ENCODE data around the gene DIP2C. TPM values are rescaled to one million over a fixed set of nuclear protein-coding genes. Genes with fewer than 3 reads are reported as not detected.

Gene DIP2C
- polyA plus RNA-seq, 2 donors, result 2.2 to 2.7 TPM

GRCh38 chr10:411603-412002, 277.9 kb downstream of the DIP2C start:
- H3K27ac ChIP-seq (ENCODE audit: low read depth in 2 of 2, low read length in 1 of 2), result no peak overlapping the region
- 92 to 93% methylated on average over 13 of the region's 13 CpGs for WGBS, 2 donors
- H3K27me3 ChIP-seq (ENCODE audit: control insufficient read depth in 1 of 2, insufficient read depth in 2 of 2, low read length in 2 of 2), result no peaks in the 10 kb centered on the region
- peaks cover 0 to 3% of the 10 kb centered on the region in 2 donors for H3K36me3 ChIP-seq (ENCODE audit: control insufficient read depth in 2 of 2, insufficient read depth in 2 of 2, low read length in 1 of 2)
- no peak overlapping the region for H3K4me3 ChIP-seq (ENCODE audit: low read depth in 1 of 2, low read length in 2 of 2)
- H3K4me1 ChIP-seq (ENCODE audit: control insufficient read depth in 2 of 2, insufficient read depth in 2 of 2, low read length in 1 of 2), result no peaks in the 10 kb centered on the region
- H3K9me3 ChIP-seq (ENCODE audit: control insufficient read depth in 2 of 2, insufficient read depth in 1 of 2, low read depth in 1 of 2, low read length in 1 of 2), result no peaks in the 10 kb centered on the region

GRCh38 chr10:409408-410040, 279.9 kb downstream of the DIP2C start:
- no peaks in the 10 kb centered on the region for H3K9me3 ChIP-seq (ENCODE audit: control insufficient read depth in 2 of 2, insufficient read depth in 1 of 2, low read depth in 1 of 2, low read length in 1 of 2)
- WGBS, 2 donors, result 87 to 93% methylated on average over 12 of the region's 12 CpGs
- H3K4me1 ChIP-seq (ENCODE audit: control insufficient read depth in 2 of 2, insufficient read depth in 2 of 2, low read length in 1 of 2), result no peaks in the 10 kb centered on the region
- H3K4me3 ChIP-seq (ENCODE audit: low read depth in 1 of 2, low read length in 2 of 2), result no peak overlapping the region
- peaks cover 0 to 3% of the 10 kb centered on the region in 2 donors for H3K36me3 ChIP-seq (ENCODE audit: control insufficient read depth in 2 of 2, insufficient read depth in 2 of 2, low read length in 1 of 2)
- H3K27ac ChIP-seq (ENCODE audit: low read depth in 2 of 2, low read length in 1 of 2), result no peak overlapping the region
- no peaks in the 10 kb centered on the region for H3K27me3 ChIP-seq (ENCODE audit: control insufficient read depth in 1 of 2, insufficient read depth in 2 of 2, low read length in 2 of 2)

- H3K4me1 ChIP-seq (ENCODE audit: control insufficient read depth in 2 of 2, insufficient read depth in 2 of 2, low read length in 1 of 2), result no peaks in the 10 kb centered on the region
- no peaks in the 10 kb centered on the region for H3K27me3 ChIP-seq (ENCODE audit: control insufficient read depth in 1 of 2, insufficient read depth in 2 of 2, low read length in 2 of 2)
- H3K27ac ChIP-seq (ENCODE audit: low read depth in 2 of 2, low read length in 1 of 2), result no peak overlapping the region
- no peaks in the 10 kb centered on the region for H3K9me3 ChIP-seq (ENCODE audit: control insufficient read depth in 2 of 2, insufficient read depth in 1 of 2, low read depth in 1 of 2, low read length in 1 of 2)
- H3K4me3 ChIP-seq (ENCODE audit: low read depth in 1 of 2, low read length in 2 of 2), result no peak overlapping the region
- WGBS, 2 donors, result 65 to 69% methylated on average over 3 of the region's 3 CpGs
- H3K36me3 ChIP-seq (ENCODE audit: control insufficient read depth in 2 of 2, insufficient read depth in 2 of 2, low read length in 1 of 2), result no peaks in the 10 kb centered on the region
Observed at GRCh38 chr10:408236-408635, 281.2 kb downstream of the DIP2C start.

GRCh38 chr10:406976-407375, 282.5 kb downstream of the DIP2C start:
- Histone ChIP-seq H3K36me3 (ENCODE audit: control insufficient read depth in 2 of 2, insufficient read depth in 2 of 2, low read length in 1 of 2) (no peaks in the 10 kb centered on the region), H3K9me3 (ENCODE audit: control insufficient read depth in 2 of 2, insufficient read depth in 1 of 2, low read depth in 1 of 2, low read length in 1 of 2) (no peaks in the 10 kb centered on the region), H3K27ac (ENCODE audit: low read depth in 2 of 2, low read length in 1 of 2) (no peak overlapping the region), H3K27me3 (ENCODE audit: control insufficient read depth in 1 of 2, insufficient read depth in 2 of 2, low read length in 2 of 2) (no peaks in the 10 kb centered on the region), H3K4me3 (ENCODE audit: low read depth in 1 of 2, low read length in 2 of 2) (no peak overlapping the region), H3K4me1 (ENCODE audit: control insufficient read depth in 2 of 2, insufficient read depth in 2 of 2, low read length in 1 of 2) (no peaks in the 10 kb centered on the region)
- 96 to 97% methylated on average over 13 of the region's 13 CpGs for WGBS, 2 donors

- Histone ChIP-seq H3K36me3 (ENCODE audit: control insufficient read depth in 2 of 2, insufficient read depth in 2 of 2, low read length in 1 of 2) (no peaks in the 10 kb centered on the region), H3K4me1 (ENCODE audit: control insufficient read depth in 2 of 2, insufficient read depth in 2 of 2, low read length in 1 of 2) (no peaks in the 10 kb centered on the region), H3K9me3 (ENCODE audit: control insufficient read depth in 2 of 2, insufficient read depth in 1 of 2, low read depth in 1 of 2, low read length in 1 of 2) (no peaks in the 10 kb centered on the region), H3K4me3 (ENCODE audit: low read depth in 1 of 2, low read length in 2 of 2) (no peak overlapping the region), H3K27ac (ENCODE audit: low read depth in 2 of 2, low read length in 1 of 2) (no peak overlapping the region), H3K27me3 (ENCODE audit: control insufficient read depth in 1 of 2, insufficient read depth in 2 of 2, low read length in 2 of 2) (no peaks in the 10 kb centered on the region)
- WGBS, 2 donors, result 88 to 89% methylated on average over 12 of the region's 12 CpGs
Observed at GRCh38 chr10:405648-406047, 283.8 kb downstream of the DIP2C start.

GRCh38 chr10:404991-405390, 284.5 kb downstream of the DIP2C start:
- Histone ChIP-seq H3K9me3 (ENCODE audit: control insufficient read depth in 2 of 2, insufficient read depth in 1 of 2, low read depth in 1 of 2, low read length in 1 of 2) (no peaks in the 10 kb centered on the region), H3K4me3 (ENCODE audit: low read depth in 1 of 2, low read length in 2 of 2) (no peak overlapping the region), H3K4me1 (ENCODE audit: control insufficient read depth in 2 of 2, insufficient read depth in 2 of 2, low read length in 1 of 2) (no peaks in the 10 kb centered on the region), H3K27ac (ENCODE audit: low read depth in 2 of 2, low read length in 1 of 2) (no peak overlapping the region), H3K36me3 (ENCODE audit: control insufficient read depth in 2 of 2, insufficient read depth in 2 of 2, low read length in 1 of 2) (no peaks in the 10 kb centered on the region), H3K27me3 (ENCODE audit: control insufficient read depth in 1 of 2, insufficient read depth in 2 of 2, low read length in 2 of 2) (no peaks in the 10 kb centered on the region)
- 94% methylated on average over 9 of the region's 9 CpGs for WGBS, 2 donors

GRCh38 chr10:404346-404745, 285.1 kb downstream of the DIP2C start:
- H3K9me3 ChIP-seq (ENCODE audit: control insufficient read depth in 2 of 2, insufficient read depth in 1 of 2, low read depth in 1 of 2, low read length in 1 of 2), result no peaks in the 10 kb centered on the region
- H3K36me3 ChIP-seq (ENCODE audit: control insufficient read depth in 2 of 2, insufficient read depth in 2 of 2, low read length in 1 of 2), result no peaks in the 10 kb centered on the region
- H3K27ac ChIP-seq (ENCODE audit: low read depth in 2 of 2, low read length in 1 of 2), result no peak overlapping the region
- H3K4me3 ChIP-seq (ENCODE audit: low read depth in 1 of 2, low read length in 2 of 2), result no peak overlapping the region
- H3K4me1 ChIP-seq (ENCODE audit: control insufficient read depth in 2 of 2, insufficient read depth in 2 of 2, low read length in 1 of 2), result no peaks in the 10 kb centered on the region
- H3K27me3 ChIP-seq (ENCODE audit: control insufficient read depth in 1 of 2, insufficient read depth in 2 of 2, low read length in 2 of 2), result no peaks in the 10 kb centered on the region
- 82 to 84% methylated on average over 4 of the region's 4 CpGs for WGBS, 2 donors

- no peak overlapping the region for H3K4me3 ChIP-seq (ENCODE audit: low read depth in 1 of 2, low read length in 2 of 2)
- H3K27me3 ChIP-seq (ENCODE audit: control insufficient read depth in 1 of 2, insufficient read depth in 2 of 2, low read length in 2 of 2), result no peaks in the 10 kb centered on the region
- no peak overlapping the region for H3K27ac ChIP-seq (ENCODE audit: low read depth in 2 of 2, low read length in 1 of 2)
- 89 to 90% methylated on average over 22 of the region's 22 CpGs for WGBS, 2 donors
- no peaks in the 10 kb centered on the region for H3K36me3 ChIP-seq (ENCODE audit: control insufficient read depth in 2 of 2, insufficient read depth in 2 of 2, low read length in 1 of 2)
- no peaks in the 10 kb centered on the region for H3K4me1 ChIP-seq (ENCODE audit: control insufficient read depth in 2 of 2, insufficient read depth in 2 of 2, low read length in 1 of 2)
- H3K9me3 ChIP-seq (ENCODE audit: control insufficient read depth in 2 of 2, insufficient read depth in 1 of 2, low read depth in 1 of 2, low read length in 1 of 2), result no peaks in the 10 kb centered on the region
Observed at GRCh38 chr10:398954-399353, 290.5 kb downstream of the DIP2C start.

GRCh38 chr10:397321-398068, 292.0 kb downstream of the DIP2C start:
- Histone ChIP-seq H3K4me1 (ENCODE audit: control insufficient read depth in 2 of 2, insufficient read depth in 2 of 2, low read length in 1 of 2) (no peaks in the 10 kb centered on the region), H3K4me3 (ENCODE audit: low read depth in 1 of 2, low read length in 2 of 2) (no peak overlapping the region), H3K9me3 (ENCODE audit: control insufficient read depth in 2 of 2, insufficient read depth in 1 of 2, low read depth in 1 of 2, low read length in 1 of 2) (no peaks in the 10 kb centered on the region), H3K27me3 (ENCODE audit: control insufficient read depth in 1 of 2, insufficient read depth in 2 of 2, low read length in 2 of 2) (no peaks in the 10 kb centered on the region), H3K27ac (ENCODE audit: low read depth in 2 of 2, low read length in 1 of 2) (no peak overlapping the region), H3K36me3 (ENCODE audit: control insufficient read depth in 2 of 2, insufficient read depth in 2 of 2, low read length in 1 of 2) (no peaks in the 10 kb centered on the region)
- WGBS, 2 donors, result 68 to 83% methylated on average over 18 of the region's 18 CpGs

Data from esophagus (tissue), 2 donors.